Measurements from ENCODE around the gene MYO5A.

MYO5A gene

DNA sequence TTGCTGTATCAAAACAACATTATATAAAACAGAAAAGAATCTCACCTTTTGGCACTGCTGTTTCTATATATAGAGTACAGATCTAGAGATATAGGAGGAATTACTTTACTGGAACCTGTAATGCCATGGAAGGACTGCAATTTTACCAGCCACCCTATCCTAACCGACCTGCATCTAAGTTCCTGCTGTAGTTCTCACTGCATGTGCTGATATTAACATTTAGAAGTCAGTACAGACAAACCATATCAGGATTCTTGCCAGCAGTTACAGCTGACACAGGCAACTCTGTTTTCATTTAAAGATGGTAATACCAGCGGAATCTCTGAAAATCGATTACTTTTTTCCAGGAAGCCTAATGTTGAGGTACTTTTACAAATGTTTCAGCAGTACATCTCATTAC is 159.7 kb downstream of the MYO5A start:
- Histone ChIP-seq H3K27ac (ENCODE audit: low read length) (no peak overlapping the region), H3K9ac (ENCODE audit: low read length) (no peak overlapping the region), H2AFZ (ENCODE audit: low read length) (no peak overlapping the region), H3K4me3 (ENCODE audit: low read length) (no peak overlapping the region), H3K4me1 (ENCODE audit: low read length) (peaks cover 5% of the 10 kb centered on the region; the same call in 1 of the 2 replicates), H3F3A (ENCODE audit: insufficient read depth, low read length) (peaks cover 7% of the 10 kb centered on the region; the same call in 1 of the 2 replicates), H3K27me3 (replicated peaks; ENCODE audit: insufficient read depth, low read length) (no peaks in the 10 kb centered on the region), H3K4me2 (ENCODE audit: low read depth, low read length) (no peak overlapping the region), H3K9me2 (replicated peaks; ENCODE audit: insufficient read depth, low read length) (no peaks in the 10 kb centered on the region), H3K9me3 (replicated peaks; ENCODE audit: insufficient read depth, low read length) (no peaks in the 10 kb centered on the region), H3K36me3 (replicated peaks; ENCODE audit: insufficient read depth, low read length) (peaks cover 11% of the 10 kb centered on the region), H4K20me1 (ENCODE audit: insufficient read depth, low read length) (no peaks in the 10 kb centered on the region), H3K79me2 (ENCODE audit: low read length) (peaks cover 11% of the 10 kb centered on the region; the same call in 1 of the 2 replicates)
- TF ChIP-seq EZH2 (optimal IDR thresholded peaks at IDR 0.05; ENCODE audit: low read depth, low read length) (no peak), EZH2phosphoT487 (IDR thresholded peaks at IDR 0.05; ENCODE audit: low read length) (no peak)
- TF ChIP-seq, protein P1, sequence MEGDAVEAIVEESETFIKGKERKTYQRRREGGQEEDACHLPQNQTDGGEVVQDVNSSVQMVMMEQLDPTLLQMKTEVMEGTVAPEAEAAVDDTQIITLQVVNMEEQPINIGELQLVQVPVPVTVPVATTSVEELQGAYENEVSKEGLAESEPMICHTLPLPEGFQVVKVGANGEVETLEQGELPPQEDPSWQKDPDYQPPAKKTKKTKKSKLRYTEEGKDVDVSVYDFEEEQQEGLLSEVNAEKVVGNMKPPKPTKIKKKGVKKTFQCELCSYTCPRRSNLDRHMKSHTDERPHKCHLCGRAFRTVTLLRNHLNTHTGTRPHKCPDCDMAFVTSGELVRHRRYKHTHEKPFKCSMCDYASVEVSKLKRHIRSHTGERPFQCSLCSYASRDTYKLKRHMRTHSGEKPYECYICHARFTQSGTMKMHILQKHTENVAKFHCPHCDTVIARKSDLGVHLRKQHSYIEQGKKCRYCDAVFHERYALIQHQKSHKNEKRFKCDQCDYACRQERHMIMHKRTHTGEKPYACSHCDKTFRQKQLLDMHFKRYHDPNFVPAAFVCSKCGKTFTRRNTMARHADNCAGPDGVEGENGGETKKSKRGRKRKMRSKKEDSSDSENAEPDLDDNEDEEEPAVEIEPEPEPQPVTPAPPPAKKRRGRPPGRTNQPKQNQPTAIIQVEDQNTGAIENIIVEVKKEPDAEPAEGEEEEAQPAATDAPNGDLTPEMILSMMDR (IDR thresholded peaks at IDR 0.05; ENCODE audit: low read length) = no peak
- no peak for DNase-seq

DNA sequence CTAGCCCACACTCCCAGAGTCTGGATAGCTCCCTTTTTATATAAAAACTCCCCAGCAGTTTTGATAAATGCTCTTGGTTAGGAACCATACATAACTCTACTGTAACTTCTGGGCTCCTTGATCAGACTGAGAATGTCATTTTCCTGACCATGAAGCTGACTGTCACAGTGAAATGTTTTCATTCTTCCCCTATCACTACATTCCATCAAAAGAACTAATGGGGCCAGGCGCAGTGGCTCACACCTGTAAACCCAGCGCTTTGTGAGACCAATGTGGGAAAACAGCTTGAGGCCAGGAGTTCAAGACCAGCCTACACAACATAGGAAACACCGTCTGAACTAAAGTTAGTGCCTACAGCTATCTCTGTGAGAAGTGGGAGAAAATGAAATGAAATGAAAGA is 160.3 kb downstream of the MYO5A start:
- no peak for DNase-seq
- TF ChIP-seq EZH2 (optimal IDR thresholded peaks at IDR 0.05; ENCODE audit: low read depth, low read length) = no peak
- TF ChIP-seq, protein P1 (IDR thresholded peaks at IDR 0.05; ENCODE audit: low read length) = no peak
- TF ChIP-seq EZH2phosphoT487 (IDR thresholded peaks at IDR 0.05; ENCODE audit: low read length) = no peak
- H3K36me3 ChIP-seq (replicated peaks; ENCODE audit: insufficient read depth, low read length) = peaks cover 11% of the 10 kb centered on the region
- H3K27ac ChIP-seq (ENCODE audit: low read length) = no peak overlapping the region
- no peaks in the 10 kb centered on the region for H4K20me1 ChIP-seq (ENCODE audit: insufficient read depth, low read length)
- no peak overlapping the region for H3K9ac ChIP-seq (ENCODE audit: low read length)
- H3K4me1 ChIP-seq (ENCODE audit: low read length) = peaks cover 5% of the 10 kb centered on the region; the same call in 1 of the 2 replicates
- peaks cover 11% of the 10 kb centered on the region; the same call in 1 of the 2 replicates for H3K79me2 ChIP-seq (ENCODE audit: low read length)
- H3K27me3 ChIP-seq (replicated peaks; ENCODE audit: insufficient read depth, low read length) = no peaks in the 10 kb centered on the region
- no peak overlapping the region for H3K4me2 ChIP-seq (ENCODE audit: low read depth, low read length)
- H3K4me3 ChIP-seq (ENCODE audit: low read length) = no peak overlapping the region
- no peaks in the 10 kb centered on the region for H3K9me3 ChIP-seq (replicated peaks; ENCODE audit: insufficient read depth, low read length)
- no peak overlapping the region for H2AFZ ChIP-seq (ENCODE audit: low read length)
- peaks cover 7% of the 10 kb centered on the region; the same call in 1 of the 2 replicates for H3F3A ChIP-seq (ENCODE audit: insufficient read depth, low read length)
- no peaks in the 10 kb centered on the region for H3K9me2 ChIP-seq (replicated peaks; ENCODE audit: insufficient read depth, low read length)

DNA sequence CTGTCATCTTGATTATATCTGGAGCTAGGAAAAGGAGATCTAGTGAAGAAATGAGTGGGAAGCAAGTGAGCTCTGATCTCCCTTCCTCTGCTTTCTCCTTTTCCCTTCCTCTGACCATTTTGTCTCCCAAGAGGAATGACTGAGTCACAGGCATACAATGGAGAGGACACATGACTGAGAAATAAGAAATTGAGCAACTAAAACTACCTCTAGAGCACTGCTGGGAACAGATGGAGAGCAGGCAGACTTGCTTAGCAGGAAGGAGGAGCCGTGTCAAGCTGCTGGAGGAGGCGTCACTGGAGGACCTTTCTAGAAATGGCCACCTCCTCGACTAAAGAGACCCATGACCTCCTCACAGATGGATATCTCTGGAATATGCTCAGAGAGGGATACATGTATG is 166.2 kb downstream of the MYO5A start:
- no peaks in the 10 kb centered on the region for H3K9me2 ChIP-seq (replicated peaks; ENCODE audit: insufficient read depth, low read length)
- H3K36me3 ChIP-seq (replicated peaks; ENCODE audit: insufficient read depth, low read length) = peaks cover 17% of the 10 kb centered on the region
- no peaks in the 10 kb centered on the region for H3K9me3 ChIP-seq (replicated peaks; ENCODE audit: insufficient read depth, low read length)
- H3K9ac ChIP-seq (ENCODE audit: low read length) = no peak overlapping the region
- H3F3A ChIP-seq (ENCODE audit: insufficient read depth, low read length) = peaks cover 6% of the 10 kb centered on the region; the same call in 1 of the 2 replicates
- H3K4me3 ChIP-seq (ENCODE audit: low read length) = no peak overlapping the region
- TF ChIP-seq, protein P1 (IDR thresholded peaks at IDR 0.05; ENCODE audit: low read length) = no peak
- TF ChIP-seq EZH2phosphoT487 (IDR thresholded peaks at IDR 0.05; ENCODE audit: low read length) (no peak), EZH2 (optimal IDR thresholded peaks at IDR 0.05; ENCODE audit: low read depth, low read length) (no peak)
- H4K20me1 ChIP-seq (ENCODE audit: insufficient read depth, low read length) = no peaks in the 10 kb centered on the region
- H3K27ac ChIP-seq (ENCODE audit: low read length) = no peak overlapping the region
- H2AFZ ChIP-seq (ENCODE audit: low read length) = no peak overlapping the region
- DNase-seq = no peak
- H3K79me2 ChIP-seq (ENCODE audit: low read length) = peaks cover 5% of the 10 kb centered on the region; the same call in 1 of the 2 replicates
- H3K27me3 ChIP-seq (replicated peaks; ENCODE audit: insufficient read depth, low read length) = no peaks in the 10 kb centered on the region
- no peaks in the 10 kb centered on the region for H3K4me1 ChIP-seq (ENCODE audit: low read length)
- no peak overlapping the region for H3K4me2 ChIP-seq (ENCODE audit: low read depth, low read length)

Data from MM.1S (cell line).